ENCODE results near the gene TIA1. TPM values are rescaled to one million over a fixed set of nuclear protein-coding genes. Genes with fewer than 3 reads are reported as not detected.
A peak's percentile ranks its signal among the peaks of the same experiment; 100 is the strongest.
"Not testable (repeated sequence)": the region's sequence is repeated elsewhere in the genome, so short reads cannot be mapped to it uniquely, and the experiment has no call there.

The TIA1 gene, protein sequence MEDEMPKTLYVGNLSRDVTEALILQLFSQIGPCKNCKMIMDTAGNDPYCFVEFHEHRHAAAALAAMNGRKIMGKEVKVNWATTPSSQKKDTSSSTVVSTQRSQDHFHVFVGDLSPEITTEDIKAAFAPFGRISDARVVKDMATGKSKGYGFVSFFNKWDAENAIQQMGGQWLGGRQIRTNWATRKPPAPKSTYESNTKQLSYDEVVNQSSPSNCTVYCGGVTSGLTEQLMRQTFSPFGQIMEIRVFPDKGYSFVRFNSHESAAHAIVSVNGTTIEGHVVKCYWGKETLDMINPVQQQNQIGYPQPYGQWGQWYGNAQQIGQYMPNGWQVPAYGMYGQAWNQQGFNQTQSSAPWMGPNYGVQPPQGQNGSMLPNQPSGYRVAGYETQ
- total RNA-seq: 10 to 100 TPM; 87.0 to 88.0 TPM

DNA sequence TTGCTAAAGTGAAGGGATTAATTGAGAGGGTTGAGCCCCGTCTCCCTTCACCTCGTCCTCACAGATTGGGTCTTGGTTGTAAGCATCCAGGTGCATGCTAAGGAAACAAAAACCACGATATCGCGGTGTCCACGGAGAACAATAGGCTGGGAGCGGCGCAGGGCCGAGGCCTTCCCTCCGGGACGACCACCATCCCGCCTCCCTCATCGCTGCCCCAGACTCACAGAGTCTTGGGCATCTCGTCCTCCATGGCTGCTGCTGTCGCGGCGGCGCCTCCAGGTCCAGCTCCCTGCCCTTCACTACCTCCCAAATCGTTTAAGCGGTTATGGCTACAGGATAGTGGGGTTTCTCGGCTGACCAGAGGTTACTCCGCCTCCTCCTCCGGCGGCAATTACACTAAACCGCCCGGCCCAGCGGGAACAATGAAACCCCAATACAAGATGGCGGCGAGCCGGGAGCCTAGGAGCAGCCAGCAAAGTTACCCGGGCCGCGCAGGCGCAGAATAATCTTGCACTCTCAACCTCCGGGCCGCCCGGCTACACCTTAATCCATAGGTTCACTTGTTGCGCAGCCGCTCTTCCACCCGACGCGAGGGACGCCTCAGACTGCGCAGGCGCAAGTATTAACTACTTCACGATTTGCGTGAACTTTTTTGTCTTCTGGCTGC is at the start of gene TIA1:
Gene TIA1 (minus strand): TSS at position 448 of the 667 bp plus-strand sequence. CDS start 198 bp downstream, at position 250.
- peak within 1 kb of the TSS; percentile 90 for H3K27ac Mint-ChIP-seq
- DNase-seq: peak; percentile 97
- no peaks in the 10 kb centered on the region for H3K9me3 Mint-ChIP-seq
- peaks cover 11% of the 10 kb centered on the region for H3K36me3 Mint-ChIP-seq
- peaks cover 33% of the 10 kb centered on the region for H3K4me1 Mint-ChIP-seq
- H3K27me3 Mint-ChIP-seq: peaks cover 6% of the 10 kb centered on the region
- H3K4me3 Mint-ChIP-seq: peak within 1 kb of the TSS; percentile 86

DNA sequence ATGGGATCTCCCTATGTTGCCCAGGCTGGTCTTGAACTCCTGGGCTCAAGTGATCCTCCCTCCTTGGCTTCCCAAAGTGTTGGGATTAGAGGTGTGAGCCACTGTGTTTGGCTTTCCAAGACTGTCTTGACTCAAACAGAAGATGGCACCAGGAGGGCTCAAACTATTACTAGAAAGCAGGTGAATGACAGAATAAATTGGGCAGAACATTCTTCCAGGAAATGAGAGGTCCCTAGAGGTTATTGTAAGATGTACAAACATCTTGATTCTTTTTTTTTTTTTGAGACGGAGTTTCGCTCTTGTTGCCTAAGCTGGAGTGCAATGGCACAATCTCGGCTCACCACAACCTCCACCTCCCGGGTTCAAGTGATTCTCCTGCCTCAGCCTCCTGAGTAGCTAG is 49.4 kb upstream of the TIA1 start:
- not testable (repeated sequence) for DNase-seq, H3K27me3 Mint-ChIP-seq, H3K27ac Mint-ChIP-seq, H3K9me3 Mint-ChIP-seq, H3K4me3 Mint-ChIP-seq
- peaks cover 39% of the 10 kb centered on the region for H3K36me3 Mint-ChIP-seq
- H3K4me1 Mint-ChIP-seq: peaks cover 34% of the 10 kb centered on the region

DNA sequence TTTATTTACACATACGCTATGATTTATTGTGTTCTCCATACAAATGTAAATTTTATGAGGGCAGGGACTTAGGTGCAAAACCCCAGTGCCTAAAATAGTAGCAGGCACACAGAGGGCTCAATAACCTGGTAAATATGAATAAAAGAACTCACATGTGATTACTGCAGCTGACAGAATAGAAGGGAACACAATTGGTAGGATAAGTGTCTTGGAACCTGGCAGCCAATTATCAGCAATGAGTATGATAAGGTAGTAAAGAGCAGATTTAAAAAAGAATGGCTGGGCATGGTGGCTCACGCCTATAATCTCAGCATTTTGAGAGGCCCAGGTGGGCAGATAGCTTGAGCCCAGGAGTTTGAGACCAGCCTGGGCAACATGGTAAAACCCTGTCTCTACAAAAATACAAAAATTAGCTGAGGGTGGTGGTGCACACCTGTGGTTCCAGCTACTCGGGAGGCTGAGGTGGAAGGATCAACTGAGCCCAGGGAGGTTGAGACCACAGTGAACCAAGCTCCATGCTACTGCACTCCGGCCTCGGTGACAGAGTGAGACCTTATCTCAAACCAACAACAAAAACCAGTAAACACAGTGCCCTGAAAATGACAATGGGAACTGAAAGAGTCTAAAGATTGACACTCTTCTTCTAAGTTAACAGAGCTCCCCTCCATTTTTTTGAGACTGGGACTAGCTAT is 35.2 kb upstream of the TIA1 start:
- Mint-ChIP-seq H3K36me3 (peaks cover 44% of the 10 kb centered on the region), H3K4me1 (peaks cover 37% of the 10 kb centered on the region), H3K4me3 (no peak overlapping the region), H3K9me3 (no peaks in the 10 kb centered on the region), H3K27me3 (no peaks in the 10 kb centered on the region), H3K27ac (no peak overlapping the region)
- DNase-seq: no peak

DNA sequence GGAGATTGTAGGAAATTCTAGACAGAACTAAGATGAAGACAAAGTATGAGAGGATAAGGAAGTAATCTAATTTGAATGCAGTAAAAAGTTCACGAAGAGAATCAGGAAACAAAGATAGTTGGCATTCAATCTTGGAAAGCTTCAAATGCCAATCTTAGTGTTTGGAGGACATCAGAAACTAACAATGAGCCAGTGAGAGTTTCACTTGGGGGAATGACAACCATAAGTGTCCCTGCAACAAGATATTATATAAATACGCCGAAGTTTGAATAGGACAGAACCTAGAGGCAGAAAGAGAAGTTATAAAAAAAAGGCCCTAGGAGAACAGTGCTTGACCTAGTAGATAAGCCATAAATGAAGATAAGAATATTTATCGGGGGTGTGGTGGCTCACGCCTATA is 34.0 kb upstream of the TIA1 start:
- DNase-seq: no peak
- Mint-ChIP-seq H3K27ac (peak overlapping the region; percentile 34), H3K36me3 (peaks cover 38% of the 10 kb centered on the region), H3K27me3 (no peaks in the 10 kb centered on the region), H3K9me3 (no peaks in the 10 kb centered on the region), H3K4me1 (peaks cover 30% of the 10 kb centered on the region), H3K4me3 (no peak overlapping the region)

DNA sequence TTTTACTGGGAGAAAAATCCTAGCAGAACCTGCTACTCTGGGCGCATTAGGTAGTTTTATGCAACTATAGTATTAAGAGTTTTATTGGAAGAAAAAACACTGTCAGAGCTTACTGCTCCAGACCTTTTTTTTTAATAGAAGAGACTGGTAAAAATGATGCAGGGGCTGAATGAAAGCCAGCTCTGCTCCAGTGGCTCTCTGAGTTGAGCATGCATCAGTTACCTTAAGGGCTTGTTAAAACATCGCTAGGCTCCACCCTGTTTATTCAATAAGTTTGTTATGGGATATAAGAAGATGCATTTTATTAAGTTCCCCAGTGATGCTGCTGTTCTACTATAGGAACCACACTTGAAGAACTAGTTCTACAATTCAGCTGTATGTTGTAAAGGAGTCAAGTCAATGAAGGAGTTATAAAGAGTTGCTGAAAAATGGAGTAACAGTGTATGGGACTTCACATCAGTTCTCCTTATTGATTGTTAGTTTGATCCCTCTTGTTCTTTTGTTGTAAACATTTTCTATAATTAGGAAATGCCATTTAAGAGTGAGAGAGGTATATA is 31.9 kb upstream of the TIA1 start:
- H3K27ac Mint-ChIP-seq: peak overlapping the region; percentile 14
- H3K36me3 Mint-ChIP-seq: peaks cover 26% of the 10 kb centered on the region
- H3K4me1 Mint-ChIP-seq: peaks cover 16% of the 10 kb centered on the region
- H3K4me3 Mint-ChIP-seq: no peak overlapping the region
- no peaks in the 10 kb centered on the region for H3K27me3 Mint-ChIP-seq
- H3K9me3 Mint-ChIP-seq: no peaks in the 10 kb centered on the region
- no peak for DNase-seq

DNA sequence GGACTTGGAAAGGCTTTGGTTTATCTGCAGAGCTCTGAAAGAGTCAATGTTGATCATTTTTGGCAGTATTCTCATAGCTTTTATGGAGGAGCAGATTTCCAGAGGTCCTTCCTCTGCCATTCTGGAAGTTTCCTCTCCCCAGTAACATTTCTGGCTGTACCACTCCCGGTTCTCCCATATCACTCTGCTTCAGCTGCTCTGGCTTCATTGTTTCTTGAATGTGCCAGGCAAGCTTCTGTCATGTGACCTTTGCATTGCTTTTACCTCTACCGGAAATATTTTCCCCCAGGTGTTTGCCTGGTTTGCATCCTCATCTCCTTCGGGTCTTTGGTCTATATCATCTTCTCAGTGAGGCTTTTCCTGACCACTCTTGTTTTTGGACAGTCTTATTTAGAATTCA is 21.9 kb upstream of the TIA1 start:
- Mint-ChIP-seq H3K27me3 (no peaks in the 10 kb centered on the region), H3K4me3 (no peak overlapping the region), H3K4me1 (no peaks in the 10 kb centered on the region), H3K9me3 (no peaks in the 10 kb centered on the region), H3K36me3 (peaks cover 21% of the 10 kb centered on the region), H3K27ac (no peak overlapping the region)
- DNase-seq: no peak

DNA sequence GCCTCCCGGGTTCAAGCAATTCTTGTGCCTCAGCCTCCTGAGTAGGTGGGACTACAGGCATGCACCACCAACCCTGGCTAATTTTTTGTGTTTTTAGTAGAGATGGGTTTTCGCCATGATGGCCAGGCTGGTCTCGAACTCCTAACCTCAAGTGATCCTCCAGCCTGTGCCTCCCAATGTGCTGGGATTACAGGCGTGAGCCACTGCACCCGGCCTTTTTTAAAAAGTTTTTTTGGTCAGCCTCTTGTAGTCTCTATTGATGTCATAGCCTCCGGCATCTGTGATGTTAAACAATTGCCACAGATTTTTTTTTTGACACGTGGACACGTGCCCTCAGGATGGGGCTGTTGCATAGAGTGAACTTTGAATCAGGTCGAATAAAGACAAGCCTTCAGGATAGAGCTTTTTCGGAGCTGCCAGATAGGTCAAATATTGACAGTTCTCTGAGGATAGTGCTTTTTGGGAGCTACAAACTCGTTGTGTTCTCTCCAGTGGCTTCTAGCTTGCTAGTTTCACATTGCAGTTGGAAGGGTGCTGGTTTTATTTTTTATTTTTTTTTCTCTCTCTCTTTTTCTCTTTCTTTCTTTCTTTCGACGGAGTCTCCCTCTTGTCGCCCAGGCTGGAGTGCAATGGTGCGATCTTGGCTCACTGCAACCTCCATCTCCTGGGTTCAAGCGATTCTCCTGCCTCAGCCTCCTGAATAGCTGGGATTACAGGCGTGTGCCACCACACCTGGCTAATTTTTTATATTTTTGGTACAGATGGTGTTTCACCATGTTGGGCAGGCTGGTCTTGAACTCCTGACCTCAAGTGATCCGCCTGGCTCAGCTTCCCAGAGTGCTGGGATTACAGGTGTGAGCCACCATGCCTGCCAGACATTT is 21.2 kb upstream of the TIA1 start:
- not testable (repeated sequence) for H3K27ac Mint-ChIP-seq, H3K9me3 Mint-ChIP-seq, H3K4me1 Mint-ChIP-seq, H3K4me3 Mint-ChIP-seq, DNase-seq, H3K27me3 Mint-ChIP-seq
- H3K36me3 Mint-ChIP-seq: peaks cover 22% of the 10 kb centered on the region

DNA sequence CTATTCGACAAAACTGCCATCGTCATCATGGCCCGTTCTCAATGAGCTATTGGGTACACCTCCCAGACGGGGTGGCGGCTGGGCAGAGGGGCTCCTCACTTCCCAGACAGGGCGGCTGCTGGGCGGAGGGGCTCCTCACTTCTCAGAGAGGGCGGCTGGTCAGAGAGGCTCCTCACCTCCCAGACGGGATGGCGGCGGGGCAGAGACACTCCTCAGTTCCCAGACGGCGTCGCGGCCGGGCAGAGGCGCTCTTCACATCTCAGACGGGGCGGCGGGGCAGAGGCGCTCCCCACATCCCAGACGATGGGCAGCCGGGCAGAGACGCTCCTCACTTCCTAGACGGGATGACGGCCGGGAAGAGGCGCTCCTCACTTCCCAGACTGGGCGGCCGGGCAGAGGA is 18.5 kb upstream of the TIA1 start:
- peaks cover 19% of the 10 kb centered on the region for H3K36me3 Mint-ChIP-seq

DNA sequence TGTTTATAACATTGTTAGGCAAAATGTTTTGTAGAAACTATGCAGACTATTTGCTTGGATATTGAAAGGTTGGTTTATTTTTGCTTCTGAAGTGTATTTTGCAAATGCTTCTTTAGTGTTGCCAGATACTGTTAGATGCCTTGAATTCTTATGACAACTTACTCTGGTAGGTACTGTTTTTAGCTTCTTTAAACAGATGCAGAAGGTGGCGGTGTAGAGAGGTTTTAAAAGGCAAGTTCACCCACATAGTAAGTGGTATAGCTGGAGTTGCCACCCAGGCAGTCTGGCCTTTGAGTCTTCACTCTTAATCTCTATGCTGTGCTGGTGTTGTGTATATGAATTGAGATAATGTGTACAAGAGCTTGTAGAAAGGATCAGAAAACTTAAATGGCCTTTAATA is 13.1 kb upstream of the TIA1 start:
- Mint-ChIP-seq H3K36me3 (peaks cover 7% of the 10 kb centered on the region), H3K27me3 (no peaks in the 10 kb centered on the region), H3K4me3 (no peak overlapping the region), H3K4me1 (peaks cover 29% of the 10 kb centered on the region), H3K27ac (no peak overlapping the region), H3K9me3 (no peaks in the 10 kb centered on the region)
- no peak for DNase-seq

More for the DNA sequence above, 18.5 kb upstream of the TIA1 start:
- DNase-seq, H3K27me3 Mint-ChIP-seq, H3K4me3 Mint-ChIP-seq, H3K9me3 Mint-ChIP-seq, H3K4me1 Mint-ChIP-seq, H3K27ac Mint-ChIP-seq: not testable (repeated sequence)

DNA sequence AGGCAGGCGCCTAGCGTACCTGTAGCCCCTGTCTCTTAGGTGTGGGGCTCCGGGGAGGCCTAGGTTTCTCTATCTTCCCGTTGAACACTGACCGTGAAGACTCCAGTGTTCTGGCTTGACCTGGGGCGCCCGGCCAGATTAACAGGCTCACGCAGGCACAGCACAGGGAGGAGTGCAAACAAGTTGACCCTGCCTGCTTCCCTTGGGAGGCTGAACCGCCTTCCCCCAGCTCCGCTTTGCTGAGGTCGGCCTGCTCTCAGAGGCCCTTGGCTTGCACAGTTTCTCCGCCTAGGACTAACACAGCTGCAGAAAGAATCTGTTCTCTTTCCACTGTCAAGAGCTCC is 10.1 kb upstream of the TIA1 start:
- H3K27me3 Mint-ChIP-seq: no peaks in the 10 kb centered on the region
- no peak for DNase-seq
- peak overlapping the region; percentile 89 for H3K4me3 Mint-ChIP-seq
- peaks cover 29% of the 10 kb centered on the region for H3K4me1 Mint-ChIP-seq
- H3K36me3 Mint-ChIP-seq: no peaks in the 10 kb centered on the region
- no peak overlapping the region for H3K27ac Mint-ChIP-seq
- H3K9me3 Mint-ChIP-seq: no peaks in the 10 kb centered on the region

DNA sequence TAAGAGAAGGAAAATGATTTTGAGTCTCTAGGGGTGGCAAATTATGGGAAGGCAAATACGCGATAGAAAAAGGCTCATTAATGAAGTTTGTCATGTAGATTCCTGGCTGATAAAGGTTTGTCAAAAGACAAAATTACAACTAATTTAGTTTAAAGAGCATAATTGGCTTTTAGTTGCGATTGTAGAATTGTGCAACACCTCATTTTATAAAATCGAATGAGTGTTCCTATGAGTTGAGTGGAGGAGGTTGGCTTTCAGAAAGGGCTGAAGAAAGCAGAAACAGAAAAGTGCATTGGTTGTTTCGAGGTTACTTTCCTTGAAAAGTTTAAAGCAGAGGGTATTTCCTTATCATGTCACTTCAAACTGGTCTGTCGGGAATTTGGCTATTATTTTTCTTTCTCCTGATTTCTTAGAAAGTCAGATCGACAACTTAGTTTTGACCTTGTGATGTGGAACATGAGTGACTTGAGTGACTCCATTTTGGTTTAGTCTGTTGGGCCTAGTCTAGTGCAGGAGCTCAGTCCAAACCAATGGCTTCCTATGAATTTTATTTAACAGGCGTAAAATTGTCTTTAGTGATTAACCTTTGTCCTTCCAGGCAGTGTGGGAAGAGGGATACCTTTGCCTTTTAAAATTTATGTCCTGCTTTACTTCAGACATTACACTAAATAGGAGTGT is 7.3 kb upstream of the TIA1 start:
- Mint-ChIP-seq H3K4me3 (no peak overlapping the region), H3K4me1 (peaks cover 17% of the 10 kb centered on the region), H3K27ac (no peak overlapping the region), H3K36me3 (no peaks in the 10 kb centered on the region), H3K27me3 (no peaks in the 10 kb centered on the region), H3K9me3 (no peaks in the 10 kb centered on the region)
- no peak for DNase-seq

DNA sequence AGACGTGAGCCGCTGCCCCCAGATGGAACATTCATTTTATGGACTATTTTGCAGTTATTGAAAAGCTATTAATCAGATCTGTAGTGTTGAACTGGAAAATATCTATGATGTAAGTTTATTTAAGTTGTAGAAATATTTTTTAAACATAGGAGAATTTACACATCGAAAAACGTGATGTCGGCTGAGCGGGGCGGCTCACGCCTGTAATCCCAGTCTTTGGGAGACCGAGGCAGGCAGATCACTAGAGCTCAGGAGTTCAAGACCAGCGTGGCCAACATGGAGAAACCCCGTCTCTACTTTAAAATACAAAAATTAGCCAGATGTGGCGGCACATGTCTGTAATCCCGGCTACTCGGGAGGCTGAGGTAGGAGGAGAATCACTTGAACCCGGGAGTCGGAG is 2.0 kb upstream of the TIA1 start:
- Mint-ChIP-seq H3K4me3 (no peak overlapping the region), H3K27ac (no peak overlapping the region), H3K36me3 (peaks cover 11% of the 10 kb centered on the region), H3K4me1 (peaks cover 18% of the 10 kb centered on the region), H3K9me3 (no peaks in the 10 kb centered on the region), H3K27me3 (peaks cover 6% of the 10 kb centered on the region)
- DNase-seq: no peak

DNA sequence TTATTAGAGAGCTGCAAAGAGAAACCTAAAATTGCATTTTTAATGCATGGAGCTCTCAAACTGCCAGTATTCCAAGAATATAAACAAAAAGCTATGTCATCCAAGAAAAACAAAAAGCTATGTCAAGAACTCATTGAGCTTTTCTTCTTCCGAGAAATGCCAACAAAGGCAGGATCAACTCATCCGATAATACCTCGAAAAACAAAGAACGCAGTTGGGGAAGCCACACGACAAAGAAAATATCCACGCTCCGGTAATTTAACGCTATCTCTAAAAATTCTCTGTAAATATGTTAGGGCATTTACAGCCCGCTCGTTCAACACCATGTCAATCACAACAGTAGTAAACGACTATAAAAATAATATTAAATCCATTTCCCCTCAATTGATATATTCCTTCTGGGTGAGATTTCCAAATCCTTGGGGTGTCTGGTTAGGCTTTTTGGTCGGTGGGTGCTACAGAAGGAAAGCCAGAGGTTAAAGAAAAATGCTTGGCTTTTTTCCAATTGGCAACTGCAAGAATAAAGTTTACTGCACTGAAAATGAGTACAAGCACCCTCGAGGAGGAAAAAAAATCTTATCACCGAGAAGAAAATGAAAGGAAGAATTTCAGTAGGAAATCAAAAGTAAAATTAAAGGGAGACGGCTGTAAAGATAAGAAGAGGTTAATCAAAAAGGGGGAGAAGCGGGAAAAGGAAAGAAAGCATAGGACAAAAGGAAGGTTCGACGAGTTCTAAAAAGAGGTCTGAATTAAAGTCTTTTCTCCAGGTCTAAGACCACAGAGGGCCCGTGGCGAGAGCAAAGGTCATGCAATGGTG is 856 bp downstream of the TIA1 start:
- H3K9me3 Mint-ChIP-seq: no peaks in the 10 kb centered on the region
- H3K27ac Mint-ChIP-seq: peak overlapping the region; percentile 90
- H3K27me3 Mint-ChIP-seq: peaks cover 6% of the 10 kb centered on the region
- H3K4me3 Mint-ChIP-seq: peak overlapping the region; percentile 86
- peaks cover 39% of the 10 kb centered on the region for H3K4me1 Mint-ChIP-seq
- DNase-seq: no peak
- peaks cover 15% of the 10 kb centered on the region for H3K36me3 Mint-ChIP-seq
